GM11168 (cell line): ENCODE measurements around the gene SLC12A3.

ENCODE experiments used
- in situ Hi-C: fragments of 300-500 bp; cut with MboI; formaldehyde crosslinking; loops from one replicate; pipeline ENCODE4 v1.12.0; 2022; ENCODE audit warnings: low sequenced_read_pairs; ENCODE audit not compliant: unreplicated experiment

SLC12A3 gene

DNA sequence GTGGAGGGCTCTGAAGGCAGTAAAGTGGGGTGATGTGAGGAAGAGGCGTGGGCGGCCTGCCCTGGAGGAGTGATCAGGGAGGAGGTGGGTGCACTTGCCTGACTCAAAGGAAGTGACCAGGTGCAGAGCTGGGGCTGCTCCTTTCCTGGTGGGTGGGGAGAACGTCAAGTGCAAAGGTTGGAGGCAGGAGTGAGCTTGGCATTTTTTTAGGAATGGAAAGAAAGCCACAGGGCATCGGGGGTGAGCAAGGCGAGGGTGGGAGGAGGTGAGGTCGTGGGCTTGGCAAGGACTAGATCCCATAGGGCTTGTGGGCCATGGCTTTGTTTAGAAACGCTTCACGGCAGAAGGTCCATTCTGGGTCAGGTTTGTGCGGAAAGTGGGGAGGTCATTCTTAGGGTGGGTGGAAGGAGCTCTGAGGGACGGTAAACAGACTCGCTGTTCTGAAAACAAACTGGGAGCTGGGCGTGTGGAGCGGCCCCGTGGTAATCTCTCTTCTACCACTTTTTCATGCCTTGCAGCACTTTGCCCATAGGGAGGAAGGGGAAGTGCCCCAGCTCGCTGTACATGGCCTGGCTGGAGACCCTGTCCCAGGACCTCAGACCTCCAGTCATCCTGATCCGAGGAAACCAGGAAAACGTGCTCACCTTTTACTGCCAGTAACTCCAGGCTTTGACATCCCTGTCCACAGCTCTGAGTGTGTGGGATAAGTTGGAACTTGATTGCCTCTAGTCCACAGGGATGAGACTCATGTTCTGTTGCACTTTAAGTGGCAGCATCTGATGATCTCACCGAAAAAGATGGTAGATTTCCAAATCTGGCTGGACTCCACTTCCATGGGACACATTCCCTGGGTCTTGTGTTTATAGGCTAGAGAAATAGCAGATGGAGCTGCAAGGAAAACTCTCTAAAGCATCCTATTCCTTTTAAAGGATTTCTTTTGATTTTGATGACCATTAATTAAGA, 48.0 kb downstream of the SLC12A3 start:
- in situ Hi-C loops: no loop called here

- in situ Hi-C loops: no loop called here
Measured at GRCh38 chr16:56914896-56915295, 49.9 kb downstream of the SLC12A3 start.

- in situ Hi-C loops: no loop called here
Measured at GRCh38 chr16:56915336-56916119, 50.5 kb downstream of the SLC12A3 start.

DNA sequence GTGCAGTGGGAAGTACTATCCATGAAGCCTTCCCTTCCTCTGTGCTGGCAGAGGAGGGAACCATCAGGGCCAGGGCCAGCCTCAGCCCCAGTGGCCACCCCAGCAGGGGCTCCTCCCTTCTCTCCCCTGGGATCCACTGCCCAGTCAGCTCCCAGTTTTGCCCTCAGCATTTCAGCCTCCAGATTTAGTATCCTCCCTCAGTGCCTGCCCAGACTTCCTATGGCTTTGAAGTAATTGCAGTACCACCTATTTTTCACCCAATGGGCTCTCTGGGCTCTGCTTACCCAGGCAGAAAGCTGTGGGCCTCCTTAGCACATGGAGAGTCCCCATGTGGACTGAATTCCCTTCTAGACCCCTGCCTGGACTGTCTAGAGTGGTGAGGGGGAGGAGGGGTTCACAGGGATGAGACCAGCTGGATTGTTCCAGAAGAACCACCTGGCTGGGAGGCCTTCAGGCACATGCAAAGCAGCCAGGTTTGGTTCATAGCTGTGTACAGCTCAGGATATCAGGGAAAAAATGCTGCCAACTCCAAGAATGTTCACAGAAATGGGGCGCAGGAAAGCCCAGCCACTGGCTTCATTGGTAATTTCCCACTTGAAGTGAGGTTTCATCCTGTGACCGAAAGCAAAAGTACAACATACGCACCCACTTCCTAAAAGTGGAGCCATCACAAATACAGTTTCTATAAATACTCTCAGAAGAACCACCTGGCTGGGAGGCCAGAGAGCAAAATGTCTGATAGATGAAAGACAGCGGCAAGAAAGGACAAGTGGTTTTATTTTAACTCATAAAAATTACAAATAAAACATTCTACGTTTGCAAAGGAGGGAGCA, 51.8 kb downstream of the SLC12A3 start:
- in situ Hi-C loops: no loop called here

DNA sequence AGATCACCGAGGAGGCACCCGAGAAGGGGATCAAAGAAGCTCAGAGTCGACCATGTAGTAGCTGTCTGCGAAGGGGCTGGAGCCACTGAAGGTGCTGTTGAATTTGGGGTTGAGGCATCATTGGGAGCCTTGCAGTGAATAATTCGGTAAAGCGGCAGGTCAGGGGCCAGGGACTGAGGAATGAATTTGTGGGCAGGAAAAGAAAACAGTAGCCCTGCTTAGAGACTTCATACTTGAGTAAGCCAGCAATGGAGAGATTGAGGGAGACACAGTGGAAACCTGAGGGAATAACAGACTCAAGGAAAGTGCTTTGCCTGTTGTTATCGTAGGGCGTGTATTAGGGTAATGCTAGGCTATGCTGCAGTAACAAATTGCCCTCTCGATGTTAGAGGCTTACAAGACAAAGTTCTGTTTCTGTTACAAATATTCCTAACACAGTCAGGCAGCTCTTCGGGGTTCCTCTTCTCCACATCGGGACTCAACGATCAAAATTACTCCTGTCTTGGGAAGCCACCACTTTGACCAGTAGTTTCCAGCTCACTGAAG, 53.5 kb downstream of the SLC12A3 start:
- in situ Hi-C loops: no loop called here

GRCh38 chr16:56919099-56919800, 54.2 kb downstream of the SLC12A3 start:
- in situ Hi-C loops: no loop called here

GRCh38 chr16:56921571-56921970, 56.6 kb downstream of the SLC12A3 start:
- in situ Hi-C loops: no loop called here

GRCh38 chr16:56923481-56924091, 58.6 kb downstream of the SLC12A3 start:
- in situ Hi-C loops: no loop called here

- in situ Hi-C loops: no loop called here
Measured at GRCh38 chr16:56927471-56927870, 62.5 kb downstream of the SLC12A3 start.

DNA sequence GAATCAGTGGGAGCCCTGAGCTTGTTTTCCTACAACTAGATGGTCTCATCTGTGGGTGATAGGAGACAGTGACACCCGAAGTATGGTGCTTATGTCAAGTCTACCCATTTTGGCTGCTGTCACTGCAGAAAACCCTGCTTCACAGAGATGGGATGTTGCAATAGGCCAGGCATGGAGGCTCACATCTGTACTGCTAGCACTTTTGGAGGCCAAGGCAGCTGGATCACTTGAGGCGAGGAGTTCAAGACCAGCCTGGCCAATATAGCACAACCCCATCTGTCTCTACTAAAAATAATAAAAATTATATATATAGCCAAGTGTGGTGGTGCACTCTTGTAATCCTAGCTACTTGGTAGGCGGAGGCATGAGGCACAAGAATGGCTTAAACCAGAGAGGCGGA, 64.6 kb downstream of the SLC12A3 start:
- in situ Hi-C loops: no loop called here

- in situ Hi-C loops: no loop called here
Measured at GRCh38 chr16:56930486-56931270, 65.7 kb downstream of the SLC12A3 start.

GRCh38 chr16:56931271-56931891, 66.4 kb downstream of the SLC12A3 start:
- in situ Hi-C loops: no loop called here

GRCh38 chr16:56931892-56932720, 67.1 kb downstream of the SLC12A3 start, which contains the start of gene HERPUD1:
Gene HERPUD1 (plus strand): TSS chr16:56932142. CDS start chr16:56932245, 103 bp downstream.
- in situ Hi-C loops: no loop called here

- in situ Hi-C loops: no loop called here
Measured at GRCh38 chr16:56932721-56933619, 68.0 kb downstream of the SLC12A3 start.

- in situ Hi-C loops: no loop called here
Measured at GRCh38 chr16:56933828-56934598, 69.0 kb downstream of the SLC12A3 start.
